B cell (primary cell): Measurements from ENCODE around the gene PLEKHA7. TPM values are rescaled to one million over a fixed set of nuclear protein-coding genes. Genes with fewer than 3 reads are reported as not detected.

ENCODE experiments used
- ATAC-seq: fragments of 200-7000 bp; cut with Tn5 transposase; one replicate; pipeline ENCODE4 v1.10.0; 2021; ENCODE audit warnings: low read depth, mild to moderate bottlenecking, moderate number of reproducible peaks, moderate library complexity
- CTCF ChIA-PET: fragments of 350-600 bp; sonication (Branson Sonifier 250); formaldehyde crosslinking; loops from one replicate; lab custom pipeline; 2021; ENCODE audit warnings: antibody characterized with exemption, inconsistent platforms; lab: Charles Lee
- POLR2A ChIA-PET: fragments of 350-600 bp; sonication (Branson Sonifier 250); formaldehyde crosslinking; loops from one replicate; lab custom pipeline; 2021; ENCODE audit warnings: antibody characterized with exemption; lab: Charles Lee
- DNase-seq: peaks from one replicate; pipeline ENCODE4 v3.0.0; 2013
- H2AFZ ChIP-seq: 2 replicates; pipeline ENCODE4 v1.6.1; 2012; ENCODE audit warnings: mild to moderate bottlenecking, low read depth, low read length; ENCODE audit not compliant: insufficient read depth, poor library complexity, severe bottlenecking
- H3K27ac ChIP-seq, 2 donors: 1 replicate in 1 of 2; 2 replicates in 1 of 2; pipeline ENCODE4 v1.5.1; 2012 to 2013; ENCODE audit warnings: low read length in 2 of 2, mild to moderate bottlenecking in 2 of 2, moderate library complexity in 1 of 2
- H3K27me3 ChIP-seq, 4 experiments: fragments of 200-600 bp in 1 of 4; sonication (generic) in 1 of 4; replicated peaks in 1 of 4; 1 replicate in 2 of 4; 2 replicates in 2 of 4; pipeline versions ENCODE4 v1.6.1 to v1.7.0; 2013 to 2016; ENCODE audit warnings: low read length in 3 of 4, mild to moderate bottlenecking in 2 of 4, mixed read lengths in 1 of 4, moderate library complexity in 1 of 4; ENCODE audit not compliant: insufficient read depth in 4 of 4, control insufficient read depth in 3 of 4; ENCODE audit errors: control extremely low read depth in 1 of 4
- H3K36me3 ChIP-seq, 2 experiments: replicated peaks in 1 of 2; 1 replicate in 1 of 2; 2 replicates in 1 of 2; pipeline versions ENCODE4 v1.6.1 to v1.7.1; 2013; ENCODE audit warnings: low read length in 1 of 2; ENCODE audit not compliant: insufficient read depth in 2 of 2, control insufficient read depth in 1 of 2; ENCODE audit errors: control extremely low read depth in 1 of 2, extremely low read depth in 1 of 2
- H3K4me1 ChIP-seq, 2 donors: fragments of 200-600 bp in 1 of 2; sonication (generic) in 1 of 2; 1 replicate in 1 of 2; 2 replicates in 1 of 2; pipeline versions ENCODE4 v1.5.1 to v1.6.1; 2013 to 2017; ENCODE audit warnings: low read length in 2 of 2; ENCODE audit not compliant: control insufficient read depth in 2 of 2, insufficient read depth in 2 of 2
- H3K4me2 ChIP-seq: replicated peaks from 2 replicates; pipeline ENCODE3; 2012; ENCODE audit warnings: mild to moderate bottlenecking, low read depth, low read length; ENCODE audit not compliant: poor library complexity, severe bottlenecking
- H3K4me3 ChIP-seq, 5 experiments: fragments of 200-600 bp in 1 of 5; sonication (generic) in 1 of 5; 1 replicate in 3 of 5; 2 replicates in 2 of 5; pipeline versions ENCODE4 v1.5.1 to v1.7.0; 2011 to 2016; ENCODE audit warnings: low read length in 4 of 5, mild to moderate bottlenecking in 4 of 5, low read depth in 2 of 5, control low read depth in 1 of 5, moderate library complexity in 1 of 5; ENCODE audit not compliant: insufficient read depth in 1 of 5; ENCODE audit errors: control extremely low read depth in 1 of 5, extremely low read depth in 1 of 5
- H3K79me2 ChIP-seq: fragments of 200-600 bp; sonication (generic); one replicate; pipeline ENCODE4 v1.6.0; 2016; ENCODE audit warnings: low read length; ENCODE audit not compliant: control insufficient read depth, insufficient read depth
- H3K9ac ChIP-seq: fragments of 200-600 bp; sonication (generic); 2 replicates; pipeline ENCODE4 v1.6.1; 2017; ENCODE audit warnings: mild to moderate bottlenecking, low read length, moderate library complexity
- H3K9me3 ChIP-seq, 3 donors: one replicate each; pipeline versions ENCODE4 v1.6.1 to v1.7.1; 2013; ENCODE audit warnings: low read length in 2 of 3; ENCODE audit not compliant: control insufficient read depth in 2 of 3, insufficient read depth in 1 of 3; ENCODE audit errors: control extremely low read depth in 1 of 3
- H4K20me1 ChIP-seq: 2 replicates; pipeline ENCODE4 v1.6.0; 2012; ENCODE audit warnings: mild to moderate bottlenecking, low read length; ENCODE audit not compliant: insufficient read depth, control insufficient read depth, poor library complexity, severe bottlenecking
- H3K27ac Mint-ChIP-seq: one replicate; pipeline ENCODE4 v1.8.0; 2021; ENCODE audit warnings: mixed read lengths
- H3K27me3 Mint-ChIP-seq: one replicate; pipeline ENCODE4 v1.8.0; 2021; ENCODE audit warnings: mixed read lengths
- H3K4me1 Mint-ChIP-seq: one replicate; pipeline ENCODE4 v1.8.0; 2021; ENCODE audit warnings: mixed read lengths
- H3K4me3 Mint-ChIP-seq: one replicate; pipeline ENCODE4 v1.8.0; 2021; ENCODE audit warnings: mixed read lengths
- H3K9me3 Mint-ChIP-seq: one replicate; pipeline ENCODE4 v1.8.0; 2022; ENCODE audit warnings: mixed read lengths; ENCODE audit not compliant: insufficient read depth
- EZH2 ChIP-seq: IDR thresholded peaks from 2 replicates; pipeline ENCODE4 v1.6.1; 2012; ENCODE audit warnings: borderline replicate concordance, low read depth, mild to moderate bottlenecking, moderate library complexity, low read length; ENCODE audit not compliant: insufficient read depth, poor library complexity, severe bottlenecking
- WGBS: methylation state at CpG from one replicate; pipeline ENCODE4 v1.1.5; 2013; ENCODE audit warnings: missing lambda C conversion rate; ENCODE audit not compliant: insufficient coverage; 5-methylcytosine and 5-hydroxymethylcytosine counted together
- intact Hi-C: fragments of 100-400 bp; cut with micrococcal nuclease; formaldehyde crosslinking; loops from one replicate; pipeline ENCODE4 v1.10.0; 2022
- polyA plus RNA-seq: library from polyadenylated mRNA; depleted of rRNA; stranded (reverse); fragments of >200 nt; gene quantifications from 2 replicates; pipeline ENCODE4 v1.2.3, GENCODE V29; 2012
- total RNA-seq, 2 donors: library from RNA; stranded (reverse); fragments of 120-200 nt in 1 of 2; gene quantifications; 1 replicate in 1 of 2; 2 replicates in 1 of 2; pipeline versions ENCODE4 v1.2.3 to v1.2.4, GENCODE V29; 2013 to 2022
- TF ChIP-seq, protein P1 (sequence below): fragments of 200-600 bp; IDR thresholded peaks from one replicate; pipeline ENCODE4 v1.8.0; 2022; ENCODE audit warnings: antibody characterized with exemption, mild to moderate bottlenecking

PLEKHA7 gene
- total and polyA plus RNA-seq, 2 donors (not counting 1 experiment from before 2014, with no cell fraction given) = 1.7 to 8.2 TPM

DNA sequence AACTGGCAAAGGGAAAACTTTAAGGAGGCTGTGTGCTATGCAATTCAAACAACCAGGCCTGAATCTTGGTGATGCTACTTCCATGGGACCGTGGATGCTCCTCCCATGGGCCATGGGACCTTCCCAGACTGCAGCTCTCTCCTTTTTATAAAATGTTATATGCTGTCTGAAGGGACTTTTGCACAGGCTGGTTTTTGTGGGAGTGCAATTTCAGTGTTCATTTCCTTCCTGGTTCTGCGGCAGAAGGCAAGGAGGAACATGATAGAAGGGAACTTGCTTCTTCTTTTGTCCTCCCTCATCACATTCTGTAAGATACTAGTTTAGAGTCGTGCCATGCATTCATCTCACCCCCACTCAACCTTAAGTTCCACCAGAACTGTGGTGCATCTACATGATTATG, 206.9 kb downstream of the PLEKHA7 start:
- no peaks in the 10 kb centered on the region for H3K9me3 ChIP-seq
- intact Hi-C loops = no loop called here
- no peak overlapping the region for H3K27ac ChIP-seq
- ATAC-seq (no peak), DNase-seq (no peak)
- no peaks in the 10 kb centered on the region for H3K9me3 Mint-ChIP-seq
- no peak overlapping the region for H3K4me3 ChIP-seq
- TF ChIP-seq EZH2 = no peak
- TF ChIP-seq, protein P1, sequence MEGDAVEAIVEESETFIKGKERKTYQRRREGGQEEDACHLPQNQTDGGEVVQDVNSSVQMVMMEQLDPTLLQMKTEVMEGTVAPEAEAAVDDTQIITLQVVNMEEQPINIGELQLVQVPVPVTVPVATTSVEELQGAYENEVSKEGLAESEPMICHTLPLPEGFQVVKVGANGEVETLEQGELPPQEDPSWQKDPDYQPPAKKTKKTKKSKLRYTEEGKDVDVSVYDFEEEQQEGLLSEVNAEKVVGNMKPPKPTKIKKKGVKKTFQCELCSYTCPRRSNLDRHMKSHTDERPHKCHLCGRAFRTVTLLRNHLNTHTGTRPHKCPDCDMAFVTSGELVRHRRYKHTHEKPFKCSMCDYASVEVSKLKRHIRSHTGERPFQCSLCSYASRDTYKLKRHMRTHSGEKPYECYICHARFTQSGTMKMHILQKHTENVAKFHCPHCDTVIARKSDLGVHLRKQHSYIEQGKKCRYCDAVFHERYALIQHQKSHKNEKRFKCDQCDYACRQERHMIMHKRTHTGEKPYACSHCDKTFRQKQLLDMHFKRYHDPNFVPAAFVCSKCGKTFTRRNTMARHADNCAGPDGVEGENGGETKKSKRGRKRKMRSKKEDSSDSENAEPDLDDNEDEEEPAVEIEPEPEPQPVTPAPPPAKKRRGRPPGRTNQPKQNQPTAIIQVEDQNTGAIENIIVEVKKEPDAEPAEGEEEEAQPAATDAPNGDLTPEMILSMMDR = no peak
- POLR2A ChIA-PET = no interaction called here
- no peak overlapping the region for H3K4me2 ChIP-seq
- no peak overlapping the region for H3K27ac Mint-ChIP-seq
- H3K4me1 Mint-ChIP-seq = peaks cover 2% of the 10 kb centered on the region
- no peaks in the 10 kb centered on the region for H3K36me3 ChIP-seq
- CTCF ChIA-PET = interaction anchor here (1.4 to 1.6 kb wide), 2 partner anchors 22 to 23 kb away, joined by 3 to 5 read pairs; no protein-coding TSS in a partner anchor
- no peaks in the 10 kb centered on the region for H3K27me3 ChIP-seq
- no peaks in the 10 kb centered on the region for H4K20me1 ChIP-seq
- H2AFZ ChIP-seq = no peak overlapping the region
- 0% methylated on average over 1 of the region's 3 CpGs for WGBS
- H3K79me2 ChIP-seq = no peaks in the 10 kb centered on the region
- no peak overlapping the region for H3K9ac ChIP-seq
- no peaks in the 10 kb centered on the region for H3K27me3 Mint-ChIP-seq
- no peak overlapping the region for H3K4me3 Mint-ChIP-seq
- no peaks in the 10 kb centered on the region for H3K4me1 ChIP-seq

DNA sequence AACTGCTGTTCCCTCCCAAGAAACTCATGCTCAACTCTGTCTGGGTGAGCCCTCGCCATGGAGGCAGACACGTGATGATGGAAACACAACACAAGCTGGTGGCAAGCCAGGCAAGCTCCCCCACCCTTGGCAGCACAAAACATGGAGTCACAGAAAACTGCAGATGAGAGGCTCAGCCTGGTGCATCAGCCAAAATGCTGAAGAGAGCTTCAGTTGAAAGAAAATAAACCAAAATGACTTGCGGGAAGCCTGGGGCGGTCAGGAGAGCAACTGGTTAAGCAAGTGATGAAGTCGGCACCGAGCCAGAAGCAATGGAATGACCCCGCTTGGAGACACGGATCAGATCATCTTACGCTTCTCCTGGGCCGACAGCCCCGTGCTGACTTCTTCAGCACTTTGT, 207.4 kb downstream of the PLEKHA7 start:
- Mint-ChIP-seq H3K4me1 (peaks cover 2% of the 10 kb centered on the region), H3K4me3 (no peak overlapping the region), H3K27me3 (no peaks in the 10 kb centered on the region), H3K27ac (no peak overlapping the region), H3K9me3 (no peaks in the 10 kb centered on the region)
- no peaks in the 10 kb centered on the region for H3K27me3 ChIP-seq
- no peak overlapping the region for H2AFZ ChIP-seq
- no peak for ATAC-seq
- DNase-seq = no peak
- H3K9ac ChIP-seq = no peak overlapping the region
- H3K79me2 ChIP-seq = no peaks in the 10 kb centered on the region
- H3K4me3 ChIP-seq = no peak overlapping the region
- H4K20me1 ChIP-seq = no peaks in the 10 kb centered on the region
- 86% methylated on average over 11 of the region's 11 CpGs for WGBS
- H3K4me1 ChIP-seq = no peaks in the 10 kb centered on the region
- H3K4me2 ChIP-seq = no peak overlapping the region
- no peak for TF ChIP-seq EZH2
- TF ChIP-seq, protein P1 = no peak
- H3K27ac ChIP-seq = no peak overlapping the region
- POLR2A ChIA-PET = no interaction called here
- no peaks in the 10 kb centered on the region for H3K36me3 ChIP-seq
- CTCF ChIA-PET = interaction anchor here (1.4 to 1.6 kb wide), 2 partner anchors 21 to 23 kb away, joined by 3 to 5 read pairs; no protein-coding TSS in a partner anchor
- intact Hi-C loops = no loop called here
- H3K9me3 ChIP-seq = no peaks in the 10 kb centered on the region
